Spleen (tissue), 11 donors: ENCODE results near the gene USH2A. TPM values are rescaled to one million over a fixed set of nuclear protein-coding genes. Genes with fewer than 3 reads are reported as not detected.

ENCODE experiments used
- DNase-seq: peaks from one replicate; pipeline ENCODE4 v3.0.0-alpha.2; 2020
- H3K27ac ChIP-seq, 8 donors: fragments of 200-600 bp; sonication (generic) in 7 of 8; 1 replicate in 4 of 8; 2 replicates in 4 of 8; pipeline versions ENCODE4 v1.5.0 to v1.8.0; 2016 to 2021; ENCODE audit warnings: inconsistent platforms in 4 of 8, mild to moderate bottlenecking in 4 of 8, moderate library complexity in 1 of 8
- H3K27me3 ChIP-seq, 7 donors: fragments of 200-600 bp; sonication (generic) in 6 of 7; replicated peaks in 1 of 7; 1 replicate in 4 of 7; 2 replicates in 3 of 7; pipeline versions ENCODE4 v1.5.0 to v1.8.0; 2016 to 2021; ENCODE audit warnings: inconsistent platforms in 3 of 7, mild to moderate bottlenecking in 1 of 7
- H3K36me3 ChIP-seq, 6 donors: fragments of 200-600 bp; sonication (generic) in 5 of 6; 1 replicate in 4 of 6; 2 replicates in 2 of 6; pipeline versions ENCODE4 v1.5.0 to v1.8.0; 2016 to 2021; ENCODE audit warnings: inconsistent platforms in 2 of 6
- H3K4me1 ChIP-seq, 6 donors: fragments of 200-600 bp; sonication (generic) in 5 of 6; 1 replicate in 3 of 6; 2 replicates in 3 of 6; pipeline versions ENCODE4 v1.5.0 to v1.8.0; 2016 to 2021; ENCODE audit warnings: inconsistent platforms in 3 of 6
- H3K4me3 ChIP-seq, 8 donors: fragments of 200-600 bp; sonication (generic) in 7 of 8; 1 replicate in 4 of 8; 2 replicates in 4 of 8; pipeline versions ENCODE4 v1.5.0 to v1.8.0; 2016 to 2021; ENCODE audit warnings: inconsistent platforms in 4 of 8, mild to moderate bottlenecking in 4 of 8, moderate library complexity in 2 of 8
- H3K9me3 ChIP-seq, 8 donors: fragments of 200-600 bp; sonication (generic) in 7 of 8; 1 replicate in 4 of 8; 2 replicates in 4 of 8; pipeline versions ENCODE4 v1.5.0 to v1.8.0; 2016 to 2021; ENCODE audit warnings: inconsistent platforms in 4 of 8
- POLR2A ChIP-seq, 3 donors: fragments of 450-650 bp; IDR thresholded peaks; one replicate each; pipeline ENCODE4 v1.5.1; 2017; ENCODE audit warnings: antibody characterized with exemption in 3 of 3, mild to moderate bottlenecking in 1 of 3
- POLR2AphosphoS5 ChIP-seq, 3 donors: sonication (generic); formaldehyde crosslinking; IDR thresholded peaks; one replicate each; pipeline ENCODE4 v1.5.1; 2017; ENCODE audit warnings: antibody characterized with exemption in 3 of 3
- WGBS, 5 donors: extraction: QIAGEN DNeasy Blood & Tissue Kit in 3 of 5; methylation state at CpG; one replicate each; pipeline versions ENCODE4 v1.1.5 to v1.1.7; 2013 to 2018; 5-methylcytosine and 5-hydroxymethylcytosine counted together
- intact Hi-C: fragments of 100-400 bp; cut with DNase I; formaldehyde crosslinking; loops from one replicate; pipeline ENCODE4 v1.15.0; 2023; ENCODE audit warnings: low total_unique reads
- polyA plus RNA-seq, 3 donors: library from polyadenylated mRNA; stranded (reverse); fragments of 200-250 nt; gene quantifications; one replicate each; pipeline ENCODE4 v1.2.1, GENCODE V29; 2013
- total RNA-seq, 7 donors: library from RNA; depleted of rRNA in 3 of 7; stranded (reverse); fragments of >200 nt in 3 of 7; fragmentation: NEBNext Ultra II Directional in 4 of 7; extraction: Animal tissue kit (Norgen Biotek cat#: 25700) in 4 of 7; gene quantifications; one replicate each; pipeline versions ENCODE4 v1.1.0 to v1.2.1, GENCODE V29; 2016 to 2021
- TF ChIP-seq, protein P1 (sequence below), 11 experiments: fragments of 200-600 bp in 7 of 11; fragments of 450-650 bp in 4 of 11; sonication (generic) in 4 of 11; IDR thresholded peaks in 8 of 11; conservative IDR thresholded peaks in 3 of 11; 1 replicate in 7 of 11; 2 replicates in 4 of 11; pipeline versions ENCODE4 v1.4.0 to v1.8.0; 2016 to 2021; ENCODE audit warnings: antibody characterized with exemption in 11 of 11, inconsistent platforms in 4 of 11, mild to moderate bottlenecking in 1 of 11
- donor health status: healthy with polysubstance abuse.
- donor health status: DM: no; HTN: no; CAD: no; lungs with moderate emphysema.
- donor health status: DM: no; HTN: no; CAD: no.
- donor health status: Bipolar disorder and iron deficiency.
- donor health status: healthy.
- donor health status: DM: no; HTN: no; CAD: no.
- donor health status: DM: yes; HTN: yes; CAD: no.

Gene USH2A
- total and polyA plus RNA-seq, 10 donors = under 0.01 TPM; not detected in 9

GRCh38 chr1:216076751-216077150, 346.5 kb downstream of the USH2A start:
- Histone ChIP-seq H3K4me1 (no peaks in the 10 kb centered on the region), H3K36me3 (no peaks in the 10 kb centered on the region), H3K4me3 (no peak overlapping the region), H3K27me3 (no peaks in the 10 kb centered on the region), H3K9me3 (no peaks in the 10 kb centered on the region), H3K27ac (no peak overlapping the region)
- no peak for DNase-seq
- TF ChIP-seq POLR2A (IDR thresholded peaks at IDR 0.05) (no peak), POLR2AphosphoS5 (IDR thresholded peaks at IDR 0.05) (no peak)
- TF ChIP-seq, protein P1, sequence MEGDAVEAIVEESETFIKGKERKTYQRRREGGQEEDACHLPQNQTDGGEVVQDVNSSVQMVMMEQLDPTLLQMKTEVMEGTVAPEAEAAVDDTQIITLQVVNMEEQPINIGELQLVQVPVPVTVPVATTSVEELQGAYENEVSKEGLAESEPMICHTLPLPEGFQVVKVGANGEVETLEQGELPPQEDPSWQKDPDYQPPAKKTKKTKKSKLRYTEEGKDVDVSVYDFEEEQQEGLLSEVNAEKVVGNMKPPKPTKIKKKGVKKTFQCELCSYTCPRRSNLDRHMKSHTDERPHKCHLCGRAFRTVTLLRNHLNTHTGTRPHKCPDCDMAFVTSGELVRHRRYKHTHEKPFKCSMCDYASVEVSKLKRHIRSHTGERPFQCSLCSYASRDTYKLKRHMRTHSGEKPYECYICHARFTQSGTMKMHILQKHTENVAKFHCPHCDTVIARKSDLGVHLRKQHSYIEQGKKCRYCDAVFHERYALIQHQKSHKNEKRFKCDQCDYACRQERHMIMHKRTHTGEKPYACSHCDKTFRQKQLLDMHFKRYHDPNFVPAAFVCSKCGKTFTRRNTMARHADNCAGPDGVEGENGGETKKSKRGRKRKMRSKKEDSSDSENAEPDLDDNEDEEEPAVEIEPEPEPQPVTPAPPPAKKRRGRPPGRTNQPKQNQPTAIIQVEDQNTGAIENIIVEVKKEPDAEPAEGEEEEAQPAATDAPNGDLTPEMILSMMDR (IDR thresholded peaks at IDR 0.05 in 8 of 11, conservative IDR thresholded peaks at IDR 0.05 in 3 of 11) = no peak
- 73 to 84% (median 75%) methylated on average over 2 of the region's 2 CpGs for WGBS, 5 donors
- intact Hi-C loops = no loop called here

DNA sequence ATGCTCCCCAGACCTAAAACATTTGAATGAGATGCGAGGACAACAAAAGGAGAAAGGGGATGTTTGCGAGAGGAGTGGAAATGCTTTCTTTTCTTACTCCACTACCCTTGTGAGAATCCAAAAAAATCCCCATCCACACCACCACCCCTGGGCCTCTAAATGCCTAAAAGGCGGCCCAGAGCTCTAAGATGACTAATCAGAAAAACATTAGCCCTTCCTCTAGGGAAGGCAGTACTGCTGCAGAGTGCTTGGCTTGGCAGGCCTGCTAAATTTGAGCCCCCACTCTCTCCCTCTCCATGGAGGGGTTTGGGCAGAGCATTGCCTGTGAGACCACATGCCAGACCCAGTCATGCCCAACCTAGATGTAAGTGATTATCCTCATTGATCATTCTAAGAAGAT, 347.9 kb downstream of the USH2A start:
- H3K36me3 ChIP-seq = no peaks in the 10 kb centered on the region
- WGBS, 5 donors = 73 to 86% (median 78%) methylated on average over 3 of the region's 3 CpGs
- no peak for DNase-seq
- TF ChIP-seq POLR2A (IDR thresholded peaks at IDR 0.05) (no peak), POLR2AphosphoS5 (IDR thresholded peaks at IDR 0.05) (no peak)
- TF ChIP-seq, protein P1 (IDR thresholded peaks at IDR 0.05 in 8 of 11, conservative IDR thresholded peaks at IDR 0.05 in 3 of 11) = no peak
- intact Hi-C loops = no loop called here
- H3K27me3 ChIP-seq = no peaks in the 10 kb centered on the region
- H3K9me3 ChIP-seq = no peaks in the 10 kb centered on the region
- no peak overlapping the region for H3K4me3 ChIP-seq
- no peaks in the 10 kb centered on the region for H3K4me1 ChIP-seq
- no peak overlapping the region for H3K27ac ChIP-seq

- Histone ChIP-seq H3K27me3 (no peaks in the 10 kb centered on the region), H3K4me1 (no peaks in the 10 kb centered on the region), H3K27ac (no peak overlapping the region), H3K9me3 (no peaks in the 10 kb centered on the region), H3K4me3 (no peak overlapping the region), H3K36me3 (no peaks in the 10 kb centered on the region)
- intact Hi-C loops = no loop called here
- WGBS, 5 donors = 81 to 93% (median 88%) methylated on average over 8 of the region's 8 CpGs
- no peak for DNase-seq
- TF ChIP-seq POLR2AphosphoS5 (IDR thresholded peaks at IDR 0.05) = no peak
- no peak for TF ChIP-seq POLR2A (IDR thresholded peaks at IDR 0.05)
- TF ChIP-seq, protein P1 (IDR thresholded peaks at IDR 0.05 in 8 of 11, conservative IDR thresholded peaks at IDR 0.05 in 3 of 11) = no peak
Observed at GRCh38 chr1:216073793-216074595, 349.3 kb downstream of the USH2A start.

- H3K36me3 ChIP-seq = no peaks in the 10 kb centered on the region
- WGBS, 5 donors = 68 to 89% (median 83%) methylated on average over 3 of the region's 3 CpGs
- intact Hi-C loops = no loop called here
- H3K27ac ChIP-seq = no peak overlapping the region
- DNase-seq = no peak
- no peaks in the 10 kb centered on the region for H3K4me1 ChIP-seq
- no peak overlapping the region for H3K4me3 ChIP-seq
- H3K9me3 ChIP-seq = no peaks in the 10 kb centered on the region
- no peaks in the 10 kb centered on the region for H3K27me3 ChIP-seq
- TF ChIP-seq, protein P1 (IDR thresholded peaks at IDR 0.05 in 8 of 11, conservative IDR thresholded peaks at IDR 0.05 in 3 of 11) = no peak
- TF ChIP-seq POLR2A (IDR thresholded peaks at IDR 0.05) = no peak
- no peak for TF ChIP-seq POLR2AphosphoS5 (IDR thresholded peaks at IDR 0.05)
Observed at GRCh38 chr1:216071262-216071661, 352.0 kb downstream of the USH2A start.
